OCI-LY7 (cell line): Measurements from ENCODE around the gene SNTN.

ENCODE experiments used
- EZH2phosphoT487 ChIP-seq: fragments of 200-600 bp; sonication (generic); IDR thresholded peaks from 2 replicates; pipeline ENCODE4 v1.6.1; 2018; ENCODE audit warnings: low read depth, borderline replicate concordance, mild to moderate bottlenecking, mixed run types, antibody characterized with exemption, low read length, moderate library complexity, mixed read lengths
- TF ChIP-seq, protein P1 (sequence below): fragments of 200-600 bp; sonication (generic); conservative IDR thresholded peaks from 2 replicates; pipeline ENCODE4 v1.5.1; 2014; ENCODE audit warnings: mild to moderate bottlenecking, antibody characterized with exemption, low read length, moderate library complexity, mixed read lengths

DNA sequence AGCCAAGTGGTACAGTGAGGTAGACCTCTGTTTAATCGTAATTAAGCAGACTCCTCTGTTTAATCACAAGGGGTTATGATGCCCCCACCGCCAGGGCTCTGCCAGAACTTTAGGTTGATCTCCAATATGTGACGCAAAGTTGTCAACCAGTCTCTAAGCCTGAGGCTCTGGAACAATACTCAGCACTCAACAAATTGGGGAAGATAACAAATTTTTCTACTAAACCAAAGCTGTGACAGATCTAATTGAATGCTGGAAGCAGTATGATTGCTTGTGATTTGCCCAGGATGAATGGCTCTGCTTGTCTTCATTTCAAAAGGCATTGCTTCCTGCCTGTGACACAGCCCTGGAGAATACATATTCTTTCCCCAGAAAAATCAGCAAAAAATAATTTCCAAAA, 57.1 kb downstream of the SNTN start:
- TF ChIP-seq, protein P1, sequence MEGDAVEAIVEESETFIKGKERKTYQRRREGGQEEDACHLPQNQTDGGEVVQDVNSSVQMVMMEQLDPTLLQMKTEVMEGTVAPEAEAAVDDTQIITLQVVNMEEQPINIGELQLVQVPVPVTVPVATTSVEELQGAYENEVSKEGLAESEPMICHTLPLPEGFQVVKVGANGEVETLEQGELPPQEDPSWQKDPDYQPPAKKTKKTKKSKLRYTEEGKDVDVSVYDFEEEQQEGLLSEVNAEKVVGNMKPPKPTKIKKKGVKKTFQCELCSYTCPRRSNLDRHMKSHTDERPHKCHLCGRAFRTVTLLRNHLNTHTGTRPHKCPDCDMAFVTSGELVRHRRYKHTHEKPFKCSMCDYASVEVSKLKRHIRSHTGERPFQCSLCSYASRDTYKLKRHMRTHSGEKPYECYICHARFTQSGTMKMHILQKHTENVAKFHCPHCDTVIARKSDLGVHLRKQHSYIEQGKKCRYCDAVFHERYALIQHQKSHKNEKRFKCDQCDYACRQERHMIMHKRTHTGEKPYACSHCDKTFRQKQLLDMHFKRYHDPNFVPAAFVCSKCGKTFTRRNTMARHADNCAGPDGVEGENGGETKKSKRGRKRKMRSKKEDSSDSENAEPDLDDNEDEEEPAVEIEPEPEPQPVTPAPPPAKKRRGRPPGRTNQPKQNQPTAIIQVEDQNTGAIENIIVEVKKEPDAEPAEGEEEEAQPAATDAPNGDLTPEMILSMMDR: no peak
- no peak for TF ChIP-seq EZH2phosphoT487
